Measurements from ENCODE around the gene TNIK.
A peak's percentile ranks its signal among the peaks of the same experiment; 100 is the strongest.
"Not testable (repeated sequence)": the region's sequence is repeated elsewhere in the genome, so short reads cannot be mapped to it uniquely, and the experiment has no call there.

TNIK gene

DNA sequence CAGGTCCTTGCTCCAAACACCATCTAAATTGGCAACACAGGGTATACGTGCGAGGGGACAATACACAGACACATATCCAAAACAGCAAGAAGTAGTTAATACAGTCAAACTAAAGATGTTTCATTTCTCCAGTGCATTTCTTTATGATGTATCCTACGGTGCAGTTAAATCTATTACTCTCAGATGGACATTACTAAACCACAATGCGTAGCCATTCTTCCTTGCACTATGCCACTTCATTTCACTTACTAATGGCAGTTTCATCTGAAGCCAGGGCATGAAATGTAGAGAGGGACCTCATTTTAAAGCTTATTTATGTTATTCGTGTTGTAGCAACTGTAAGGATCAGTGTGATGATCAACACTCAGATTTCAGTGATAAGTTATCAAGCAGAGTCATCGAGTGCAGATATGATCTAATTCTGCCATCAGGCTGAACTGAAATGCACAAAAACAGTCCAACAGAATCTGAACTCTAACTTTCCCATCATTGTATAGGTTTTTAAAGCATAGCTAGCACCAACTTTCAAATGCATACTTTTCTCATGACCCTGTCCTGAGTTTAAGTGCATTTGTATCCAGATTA lies 14.5 kb downstream of the TNIK start:
- DNase-seq = no peak

DNA sequence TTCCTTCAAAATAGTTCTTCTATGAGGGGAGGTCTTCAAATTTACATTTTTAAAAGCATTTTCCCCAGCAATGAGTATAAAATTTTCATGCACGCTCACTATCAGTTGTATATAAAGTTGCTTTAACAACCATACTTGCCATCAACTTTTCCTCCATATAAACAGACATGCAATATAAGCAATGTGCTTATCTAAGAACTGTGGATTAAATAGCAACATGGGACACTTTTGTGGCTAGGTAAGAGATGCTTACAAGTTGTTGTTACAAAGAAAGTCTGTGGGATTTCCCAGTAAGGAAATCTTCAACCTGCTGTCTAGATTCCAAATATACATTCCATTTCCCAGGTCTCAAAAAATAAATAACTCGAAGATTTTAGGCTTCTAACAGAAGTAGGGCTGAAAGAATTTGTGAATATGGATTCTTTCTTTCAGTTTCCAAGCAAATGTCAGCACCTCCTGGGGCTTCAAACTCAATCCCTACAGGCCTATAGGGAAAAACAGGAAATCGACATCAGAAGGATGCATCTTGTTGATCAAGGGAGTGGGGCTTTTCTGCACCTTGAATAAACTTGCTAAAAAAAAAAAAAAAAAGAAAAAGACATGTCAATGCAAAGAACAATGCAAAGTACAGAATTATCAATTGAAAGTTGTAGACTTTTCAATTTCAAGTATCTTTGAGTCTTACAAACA lies 16.1 kb downstream of the TNIK start:
- DNase-seq = no peak

DNA sequence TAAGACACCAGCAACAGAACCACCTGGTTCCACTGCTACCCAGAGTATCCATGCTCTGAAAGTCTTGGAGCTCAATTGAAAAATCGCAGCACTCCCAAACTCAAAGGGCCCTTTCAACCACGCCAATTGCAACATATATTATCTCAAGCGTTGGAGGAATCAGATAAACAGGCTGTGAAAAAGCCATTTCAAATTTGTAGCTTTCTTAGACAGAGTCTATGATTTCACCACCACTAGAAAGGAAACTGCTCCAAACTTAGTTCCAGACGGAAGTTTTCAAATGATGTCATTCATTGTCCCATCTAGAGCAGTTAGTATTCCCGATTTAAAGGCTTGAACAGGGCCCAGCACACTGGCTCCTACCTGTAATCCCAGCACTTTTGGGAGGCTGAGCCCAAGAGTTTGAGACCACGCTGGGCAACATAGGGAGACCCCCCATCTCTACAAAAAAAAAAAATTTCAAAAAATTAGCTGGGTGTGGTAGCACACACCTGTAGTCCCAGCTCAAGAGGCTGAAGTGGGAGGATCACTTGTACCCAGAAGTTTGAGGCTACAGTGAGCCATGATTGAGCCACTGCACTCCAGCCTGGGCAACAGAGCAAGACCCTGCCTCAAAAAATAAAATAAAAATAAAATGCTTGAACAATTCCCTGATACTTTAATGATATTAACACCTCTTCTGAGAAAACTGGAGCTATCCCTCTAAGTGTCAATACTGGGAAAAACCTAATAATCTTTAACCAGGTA lies 16.8 kb downstream of the TNIK start:
- no peak for DNase-seq

DNA sequence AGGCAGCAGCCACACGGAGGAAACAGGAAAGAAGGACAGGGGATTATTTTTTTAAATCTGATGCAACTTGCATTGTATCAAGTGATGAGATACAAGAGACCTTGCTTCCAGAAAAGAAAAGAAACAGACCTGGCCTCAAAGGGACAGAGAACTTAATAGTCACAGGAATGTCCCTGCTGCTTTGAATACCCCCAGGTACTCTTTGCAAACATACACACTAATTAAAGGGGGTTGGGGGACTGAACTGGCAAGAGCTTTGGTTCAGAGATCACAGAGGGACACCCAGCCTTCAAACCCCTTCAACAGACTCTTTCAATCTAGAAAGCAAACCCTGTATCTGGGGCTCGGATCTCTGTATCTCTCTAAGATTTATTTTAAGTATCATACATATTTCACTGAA lies 18.0 kb downstream of the TNIK start:
- no peak for DNase-seq

DNA sequence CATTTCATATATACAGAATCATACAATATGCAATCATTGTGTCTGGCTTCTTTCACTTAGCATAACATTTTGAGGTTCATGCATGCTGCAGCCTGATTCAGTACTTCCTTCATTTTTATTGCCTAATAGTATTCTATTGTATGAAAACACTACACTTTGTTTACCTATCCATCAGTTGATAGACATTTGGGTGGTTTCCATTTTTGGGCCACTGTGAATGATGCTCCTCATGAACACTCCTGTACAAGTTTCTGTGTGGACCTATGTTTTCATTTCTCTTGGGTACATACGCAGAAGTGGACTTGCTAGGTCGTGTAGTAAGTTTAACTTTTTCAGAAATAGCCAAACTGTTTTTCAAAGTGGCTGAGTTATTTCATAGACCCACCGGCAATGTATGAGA lies 18.8 kb downstream of the TNIK start:
- DNase-seq = no peak

DNA sequence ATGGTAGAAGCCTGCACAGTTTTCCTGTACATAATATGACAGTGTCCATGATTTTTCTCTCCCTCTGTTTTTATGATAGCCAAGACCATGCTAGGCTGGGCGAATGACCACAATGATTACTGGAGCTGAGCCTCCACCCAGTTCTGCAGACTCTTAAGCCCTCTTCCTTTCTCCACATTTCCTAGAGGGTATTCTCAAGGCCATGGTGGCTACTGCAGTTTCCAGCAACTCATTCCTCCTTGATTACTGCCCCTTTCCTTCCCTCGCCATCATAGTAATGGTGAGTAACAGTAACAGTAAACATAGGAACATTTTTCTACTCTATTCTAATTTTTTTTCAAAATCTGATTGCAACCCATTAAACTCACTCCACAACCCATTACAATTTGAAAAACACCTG lies 20.2 kb downstream of the TNIK start:
- no peak for DNase-seq

DNA sequence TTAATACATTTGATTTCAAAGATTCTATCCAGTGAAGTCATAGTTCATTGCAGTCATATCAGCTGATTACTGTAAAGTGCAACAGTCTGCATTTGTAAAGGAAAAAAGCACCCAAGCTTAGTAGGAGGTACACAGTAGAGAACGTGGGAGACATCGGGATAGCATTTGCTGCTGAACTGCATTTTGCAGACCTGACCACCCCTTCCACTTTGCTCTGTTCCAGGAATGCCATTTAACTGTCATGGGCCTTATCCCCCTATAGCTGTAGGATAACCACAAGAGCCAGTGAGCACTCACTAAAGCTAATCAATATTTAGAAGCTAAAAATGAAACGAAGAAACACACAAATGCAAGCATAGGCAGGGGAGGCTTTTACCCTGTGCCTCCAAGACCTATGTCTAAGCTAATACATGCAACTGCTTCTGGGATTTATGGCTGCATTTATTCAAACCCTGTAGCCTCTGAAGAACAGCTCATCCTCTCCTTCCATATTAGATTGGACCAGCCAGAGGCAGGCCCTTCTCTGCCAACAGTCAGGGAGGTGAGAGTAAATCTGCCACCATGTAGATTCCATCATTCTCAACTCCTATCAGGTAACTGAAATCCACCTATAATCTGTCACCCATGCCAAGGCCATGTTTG lies 23.0 kb downstream of the TNIK start:
- DNase-seq = no peak

DNA sequence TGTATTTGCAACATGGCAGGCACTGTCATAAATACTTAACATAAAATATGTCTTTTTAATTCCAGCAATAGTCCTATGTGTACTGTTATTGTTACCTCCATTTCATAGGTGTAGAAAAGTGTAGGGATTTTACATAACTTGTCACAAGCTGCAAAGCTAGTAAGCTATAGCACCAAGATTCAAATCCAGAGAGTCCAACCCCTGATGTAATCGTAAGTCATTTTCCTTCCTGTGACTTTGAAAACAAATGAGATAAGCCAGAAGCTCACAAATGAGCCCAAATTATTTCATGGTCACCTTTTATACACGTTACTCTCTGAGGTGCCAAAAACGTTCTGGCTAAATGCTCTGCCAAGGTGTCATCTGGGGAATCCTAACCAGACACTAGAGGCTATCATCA lies 23.8 kb downstream of the TNIK start:
- no peak for DNase-seq

DNA sequence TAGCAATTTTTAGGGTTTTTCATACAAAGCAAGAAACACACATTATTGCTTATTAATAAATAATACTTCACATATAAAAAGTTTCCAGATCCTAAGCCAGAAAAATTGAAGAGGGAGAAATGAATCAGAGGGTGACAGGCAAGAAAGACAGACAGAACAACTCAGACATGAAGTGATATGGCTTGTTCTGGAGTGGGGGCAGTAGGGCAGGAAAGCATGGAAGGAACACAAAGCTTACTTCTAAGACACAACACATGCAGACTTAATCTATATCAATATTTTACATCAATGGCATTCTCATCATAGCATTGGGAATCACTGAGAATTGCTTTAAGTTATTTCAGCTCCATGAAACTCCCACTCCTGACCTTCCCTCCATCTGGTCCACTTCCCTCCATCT lies 24.4 kb downstream of the TNIK start:
- DNase-seq = no peak

DNA sequence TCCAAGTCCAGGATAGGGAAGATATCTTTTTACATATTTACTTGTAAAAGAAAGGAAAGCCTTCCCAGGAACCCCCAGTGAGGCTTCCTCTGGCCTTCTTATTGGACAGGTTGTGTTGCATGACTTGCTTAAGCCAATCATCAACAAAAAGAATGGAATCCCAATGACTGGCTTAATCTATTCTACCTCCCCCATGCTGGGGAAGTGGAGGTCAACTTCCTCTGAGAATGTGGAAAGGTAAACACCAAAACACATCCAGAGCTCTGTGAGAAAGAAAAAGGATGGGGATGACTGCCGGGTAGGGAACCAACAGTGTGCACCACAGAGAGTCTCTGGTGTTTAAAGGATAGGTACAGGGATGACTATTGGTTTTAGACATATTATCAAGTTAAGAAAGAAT lies 25.1 kb downstream of the TNIK start:
- DNase-seq = no peak

DNA sequence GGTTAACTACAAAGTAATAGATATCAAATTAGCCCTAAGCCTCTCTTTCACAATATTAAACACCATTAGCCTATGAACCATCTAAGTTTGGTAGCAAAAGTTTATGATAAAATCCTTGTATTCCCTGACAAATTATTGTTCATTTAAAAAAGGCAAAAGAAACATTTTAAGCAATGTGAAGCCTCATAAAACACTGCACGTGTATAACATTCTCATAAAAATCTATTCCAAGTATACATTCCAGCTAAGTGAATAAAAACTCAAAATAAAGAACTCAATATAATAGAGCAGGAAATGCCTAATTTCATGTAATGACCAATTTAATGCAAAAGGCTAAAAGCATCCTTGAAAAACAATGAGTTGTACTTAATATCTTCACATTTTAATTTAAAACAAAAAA lies 27.7 kb downstream of the TNIK start:
- no peak for DNase-seq

DNA sequence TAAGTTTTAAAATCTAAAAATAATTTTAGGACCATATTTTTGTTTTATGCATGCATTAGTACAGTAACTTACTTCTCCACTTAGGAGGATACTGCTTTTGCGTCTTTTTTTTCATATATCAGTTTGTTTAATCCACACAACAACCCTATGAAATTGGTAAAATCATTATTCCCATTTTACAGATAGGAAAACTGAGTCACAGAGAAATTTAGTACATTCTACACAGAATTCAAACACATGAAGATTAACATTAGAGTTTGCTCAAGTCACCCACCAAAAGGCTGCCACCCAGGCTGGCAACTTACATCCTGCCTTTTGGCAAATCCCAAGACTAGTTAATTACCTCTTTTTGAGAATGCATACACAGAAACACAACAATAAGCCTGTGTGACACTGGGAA lies 28.7 kb downstream of the TNIK start:
- no peak for DNase-seq

DNA sequence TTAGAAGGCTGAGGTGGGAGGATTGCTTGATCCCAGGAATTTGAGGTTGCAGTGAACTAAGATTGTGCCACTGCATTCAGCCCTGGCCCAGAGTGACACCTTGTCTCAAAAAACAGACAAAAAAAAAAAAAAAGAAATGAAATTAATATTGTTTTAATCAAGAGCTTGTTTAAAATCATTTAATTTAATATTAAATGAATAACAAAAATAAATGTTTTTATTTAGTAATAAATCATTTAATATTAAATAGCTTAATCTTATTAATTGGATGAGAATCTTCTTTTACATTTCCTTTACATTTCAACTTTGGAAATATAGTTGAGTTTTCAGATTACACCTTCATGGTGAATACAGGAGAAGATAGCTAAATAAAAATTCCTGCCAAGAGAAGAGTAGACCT lies 29.7 kb downstream of the TNIK start:
- no peak for DNase-seq

DNA sequence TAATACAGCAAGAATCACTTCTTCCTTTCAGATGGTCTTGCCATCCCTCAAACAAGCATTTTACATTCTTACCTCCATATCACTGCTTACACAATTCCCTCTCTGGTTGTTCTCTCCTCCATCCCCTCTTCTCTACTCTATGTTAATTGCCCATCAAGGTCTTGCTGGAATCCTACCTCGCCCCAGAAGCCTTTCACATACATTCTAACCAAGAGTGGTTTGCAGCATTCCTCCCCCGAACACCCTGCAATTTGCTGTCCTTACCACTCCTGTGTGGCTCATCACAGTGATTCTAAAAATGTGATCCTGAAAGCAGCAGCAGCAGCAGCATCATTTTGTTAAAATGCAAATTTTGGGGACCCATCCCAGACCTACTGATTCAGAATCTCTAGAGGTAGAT lies 30.6 kb downstream of the TNIK start:
- DNase-seq = no peak

DNA sequence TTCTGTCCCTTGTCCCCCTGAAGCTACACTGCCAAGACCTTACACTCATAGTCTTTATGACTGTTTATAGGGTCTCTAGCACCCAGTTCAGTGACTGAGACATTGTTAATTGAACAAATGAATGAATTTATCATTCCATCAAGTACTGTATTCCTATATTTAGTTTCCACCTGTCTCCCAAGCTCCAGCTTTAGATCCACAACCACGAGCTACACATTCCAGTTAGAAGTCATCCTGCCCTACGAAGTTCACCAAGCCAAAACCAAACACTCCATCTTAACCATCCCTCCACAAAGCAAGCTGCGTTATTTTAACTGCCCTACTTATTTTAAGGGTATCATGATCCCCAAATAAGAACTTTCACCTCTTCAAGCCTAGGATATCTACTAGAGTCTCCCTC lies 31.3 kb downstream of the TNIK start:
- no peak for DNase-seq

DNA sequence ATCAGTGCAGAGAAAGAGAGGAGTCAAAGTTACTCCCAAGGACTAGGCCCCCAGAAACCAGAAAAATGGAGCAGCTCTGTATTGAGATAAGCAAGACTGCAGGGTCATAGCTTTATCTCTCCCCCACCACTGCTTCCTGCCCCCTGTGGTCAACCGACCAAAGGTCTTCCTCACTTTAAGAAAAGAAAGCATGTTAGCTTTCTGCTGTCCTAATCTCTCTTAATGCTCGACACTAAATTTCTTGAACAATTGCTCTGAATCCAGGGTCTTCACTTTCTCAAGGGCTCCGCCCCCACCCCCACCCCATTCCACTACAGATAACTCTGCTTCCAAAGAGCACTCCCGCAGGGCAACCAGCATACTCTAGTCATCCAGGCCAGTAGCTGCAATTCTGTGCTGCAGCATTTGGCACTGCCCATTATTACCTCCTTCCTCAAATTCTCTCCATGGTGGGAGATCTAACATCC lies 31.9 kb downstream of the TNIK start:
- DNase-seq = peak; percentile 20

DNA sequence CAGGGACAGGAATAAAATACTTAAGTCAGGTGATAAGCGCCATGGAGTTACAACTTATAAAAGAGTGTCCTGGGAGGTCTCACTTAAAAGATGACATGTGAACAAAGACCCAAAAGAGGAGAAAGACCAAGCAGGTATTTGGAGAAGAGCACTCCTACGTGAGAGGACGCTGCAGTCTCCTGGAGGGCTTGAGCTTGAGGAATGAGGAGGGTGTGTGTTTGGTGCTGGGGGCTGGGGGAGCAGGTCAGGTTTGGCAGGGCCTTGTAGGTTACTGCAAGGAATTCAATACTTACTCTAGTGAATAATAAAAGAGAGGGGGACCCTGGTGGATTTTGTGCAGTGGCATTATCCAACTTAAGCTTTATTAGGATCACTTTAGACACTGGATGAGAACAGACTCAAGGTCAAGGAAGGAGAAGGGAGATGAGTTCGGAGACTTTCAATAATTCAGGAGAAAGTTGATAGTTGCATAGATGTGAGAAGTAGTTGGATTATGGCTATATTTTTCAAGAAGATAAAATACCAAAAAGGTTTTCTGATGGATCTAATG lies 32.4 kb downstream of the TNIK start:
- no peak for DNase-seq

DNA sequence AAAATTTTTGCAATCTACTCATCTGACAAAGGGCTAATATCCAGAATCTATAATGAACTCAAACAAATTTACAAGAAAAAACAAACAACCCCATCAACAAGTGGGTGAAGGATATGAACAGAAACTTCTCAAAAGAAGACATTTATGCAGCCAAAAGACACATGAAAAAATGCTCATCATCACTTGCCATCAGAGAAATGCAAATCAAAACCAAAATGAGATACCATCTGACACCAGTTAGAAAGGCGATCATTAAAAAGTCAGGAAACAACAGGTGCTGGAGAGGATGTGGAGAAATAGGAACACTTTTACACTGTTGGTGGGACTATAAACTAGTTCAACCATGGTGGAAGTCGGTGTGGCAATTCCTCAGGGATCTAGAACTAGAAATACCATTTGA lies 36.1 kb downstream of the TNIK start:
- not testable (repeated sequence) for DNase-seq

DNA sequence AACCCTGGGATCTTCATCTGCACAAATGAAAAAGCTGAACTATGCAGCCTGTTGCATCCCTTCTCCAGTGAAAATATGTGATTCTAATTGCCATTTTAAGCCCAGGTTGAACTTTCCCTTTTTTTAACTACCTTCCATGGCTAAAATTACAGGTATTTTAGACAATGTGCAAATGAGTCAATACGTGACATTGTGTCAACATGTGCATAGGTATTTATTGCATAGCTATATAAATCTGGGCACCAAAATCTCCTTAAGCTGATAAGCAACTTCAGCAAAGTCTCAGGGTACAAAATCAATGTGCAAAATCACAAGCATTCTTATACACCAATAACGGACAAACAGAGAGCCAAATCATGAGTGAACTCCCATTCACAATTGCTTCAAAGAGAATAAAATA lies 37.4 kb downstream of the TNIK start:
- not testable (repeated sequence) for DNase-seq

DNA sequence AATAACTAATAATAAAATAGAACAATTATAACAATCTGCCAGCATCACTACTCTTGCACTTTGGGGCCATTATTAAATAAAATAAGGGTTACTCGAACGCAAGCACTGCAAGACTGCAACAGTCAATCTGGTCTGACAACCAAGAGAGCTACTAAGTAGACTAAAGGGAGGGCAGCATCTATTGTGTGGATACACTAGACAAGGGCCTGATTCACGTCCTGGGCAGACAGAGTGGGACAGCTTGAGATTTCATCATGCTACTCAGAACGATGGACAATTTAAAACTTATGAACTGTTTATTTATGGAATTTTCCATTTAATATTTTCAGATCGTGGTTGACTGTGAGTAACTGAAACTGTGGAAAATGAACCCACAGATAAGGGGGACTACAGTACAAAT lies 39.5 kb downstream of the TNIK start:
- no peak for DNase-seq

DNA sequence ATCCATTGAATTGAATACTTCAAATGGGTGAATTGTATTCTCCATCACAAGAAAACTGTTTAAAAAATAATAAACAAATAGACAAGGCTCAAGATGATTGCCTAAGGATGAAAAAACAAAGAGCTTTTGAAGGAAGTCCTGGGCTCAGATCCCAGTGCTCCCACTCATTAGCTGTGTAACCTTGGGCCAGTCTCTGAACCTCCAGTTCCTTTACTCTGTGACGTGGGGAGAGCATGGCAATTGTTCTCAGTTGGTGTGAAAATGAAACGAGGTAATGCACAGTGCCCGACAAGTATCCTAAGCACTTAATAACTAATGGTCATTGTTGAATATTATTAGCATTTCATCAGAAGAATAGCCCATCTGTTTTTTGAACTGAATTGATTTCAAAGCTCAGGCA lies 40.7 kb downstream of the TNIK start:
- no peak for DNase-seq

DNA sequence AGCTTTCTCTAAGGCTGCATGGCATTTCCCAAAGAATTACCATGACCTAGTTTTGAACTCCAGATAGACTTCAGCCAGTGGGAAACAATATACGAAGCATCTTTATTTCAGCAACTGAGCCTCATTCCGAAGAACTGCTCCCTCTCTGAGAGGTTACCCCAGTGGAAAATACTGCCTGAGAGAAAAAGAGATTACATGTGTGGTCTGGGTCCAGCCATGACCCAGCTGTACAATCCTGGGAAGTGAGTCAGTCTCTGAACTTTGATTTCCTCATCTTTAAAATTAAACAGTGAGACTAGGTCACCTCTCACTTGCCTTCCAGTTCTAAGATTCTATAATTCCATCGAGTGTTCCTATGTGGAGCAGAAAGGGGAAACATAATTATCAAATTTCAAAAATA lies 42.4 kb downstream of the TNIK start:
- no peak for DNase-seq

DNA sequence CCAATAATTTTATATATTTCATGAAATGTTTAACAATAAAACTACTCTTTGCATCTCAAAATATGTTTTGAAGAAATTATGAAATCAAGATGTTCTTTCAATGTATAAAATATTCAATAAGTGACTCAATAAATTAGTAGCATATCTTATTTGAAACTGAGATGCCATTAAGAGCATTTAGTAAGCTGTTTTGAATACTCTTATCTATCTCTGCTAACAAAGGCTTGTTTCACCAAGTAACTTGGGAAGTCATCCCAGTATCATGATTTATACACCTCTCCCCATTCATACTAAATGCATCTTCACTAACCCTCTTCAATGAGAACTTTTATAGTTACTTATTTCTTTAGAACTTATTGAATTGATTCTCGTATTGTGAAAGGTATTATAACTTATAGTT lies 43.1 kb downstream of the TNIK start:
- no peak for DNase-seq

DNA sequence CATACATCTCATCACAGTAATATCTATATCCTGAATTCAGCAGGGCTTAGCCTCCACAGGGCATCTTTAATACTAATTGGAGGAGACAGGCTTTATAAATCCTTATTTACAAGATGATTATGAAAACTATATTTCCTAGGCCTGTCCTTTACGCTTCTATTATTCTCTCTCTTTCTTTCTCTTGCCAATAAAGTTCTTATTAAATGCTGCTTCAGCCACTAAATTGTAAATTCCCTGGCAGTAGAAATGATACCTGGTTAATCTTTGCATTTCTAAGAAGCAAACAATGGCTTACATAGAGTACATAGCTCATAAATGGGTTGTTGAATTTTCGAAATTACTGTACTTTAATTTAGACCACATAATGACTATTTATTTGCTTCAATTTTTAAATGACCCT lies 43.5 kb downstream of the TNIK start:
- DNase-seq = no peak

All from inflammatory macrophage treated with lipopolysaccharide for 4 hours (primary cell).